Ishikawa (cell line): Measurements from ENCODE around the gene ATP10B.

Experiments
- CEBPB ChIP-seq: IDR thresholded peaks from 2 replicates; pipeline ENCODE4 v1.6.1; 2012
- CREB1 ChIP-seq: IDR thresholded peaks from 2 replicates; pipeline ENCODE4 v1.6.1; 2012; ENCODE audit warnings: low read depth
- EGR1 ChIP-seq: IDR thresholded peaks from 2 replicates; pipeline ENCODE4 v1.6.1; 2012
- EP300 ChIP-seq: IDR thresholded peaks from 2 replicates; pipeline ENCODE4 v1.6.1; 2012; ENCODE audit warnings: borderline replicate concordance
- NFIC ChIP-seq: IDR thresholded peaks from 2 replicates; pipeline ENCODE4 v1.6.1; 2012
- RAD21 ChIP-seq: IDR thresholded peaks from 2 replicates; pipeline ENCODE4 v1.6.1; 2012; ENCODE audit warnings: low read depth
- TCF12 ChIP-seq: IDR thresholded peaks from 2 replicates; pipeline ENCODE4 v1.6.1; 2012; ENCODE audit warnings: low read depth
- TEAD4 ChIP-seq: IDR thresholded peaks from 2 replicates; pipeline ENCODE4 v1.6.1; 2012
- YY1 ChIP-seq: IDR thresholded peaks from 2 replicates; pipeline ENCODE4 v1.6.1; 2012; ENCODE audit warnings: low read depth
- ZBTB7A ChIP-seq: IDR thresholded peaks from 2 replicates; pipeline ENCODE4 v1.6.1; 2012; ENCODE audit warnings: low read depth
- TF ChIP-seq, protein P1 (sequence below): IDR thresholded peaks from 2 replicates; pipeline ENCODE4 v1.6.1; 2012
- TF ChIP-seq, protein P2 (sequence below): IDR thresholded peaks from 2 replicates; pipeline ENCODE4 v1.6.1; 2012; ENCODE audit warnings: low read depth, mild to moderate bottlenecking
- TF ChIP-seq, protein P3 (sequence below): IDR thresholded peaks from 2 replicates; pipeline ENCODE4 v1.6.1; 2012

DNA sequence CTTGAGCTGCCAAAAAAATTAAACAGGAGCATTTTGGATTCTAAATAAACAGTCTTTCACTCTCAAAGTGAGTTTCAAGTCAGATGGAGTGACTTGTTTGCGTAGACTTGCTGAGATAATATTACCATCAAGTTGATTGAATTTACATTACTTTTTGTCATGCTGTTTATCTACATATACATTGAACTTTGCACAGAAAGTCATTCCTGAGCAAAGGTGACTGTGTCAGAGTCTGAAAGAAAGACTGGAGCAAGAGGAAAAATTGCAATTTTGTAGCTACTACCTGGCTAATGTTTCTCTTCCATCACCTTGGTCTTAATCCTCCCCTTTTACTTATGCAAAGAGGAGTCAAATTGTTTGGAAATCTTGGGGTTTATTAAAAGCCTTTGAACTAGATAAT is 251.0 kb downstream of the ATP10B start:
- TF ChIP-seq RAD21 (no peak), CREB1 (no peak), YY1 (no peak), TEAD4 (no peak), EP300 (no peak), CEBPB (no peak), ZBTB7A (no peak), TCF12 (no peak), NFIC (no peak), EGR1 (no peak)
- TF ChIP-seq, protein P1, sequence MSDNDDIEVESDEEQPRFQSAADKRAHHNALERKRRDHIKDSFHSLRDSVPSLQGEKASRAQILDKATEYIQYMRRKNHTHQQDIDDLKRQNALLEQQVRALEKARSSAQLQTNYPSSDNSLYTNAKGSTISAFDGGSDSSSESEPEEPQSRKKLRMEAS, result no peak
- TF ChIP-seq, protein P2, sequence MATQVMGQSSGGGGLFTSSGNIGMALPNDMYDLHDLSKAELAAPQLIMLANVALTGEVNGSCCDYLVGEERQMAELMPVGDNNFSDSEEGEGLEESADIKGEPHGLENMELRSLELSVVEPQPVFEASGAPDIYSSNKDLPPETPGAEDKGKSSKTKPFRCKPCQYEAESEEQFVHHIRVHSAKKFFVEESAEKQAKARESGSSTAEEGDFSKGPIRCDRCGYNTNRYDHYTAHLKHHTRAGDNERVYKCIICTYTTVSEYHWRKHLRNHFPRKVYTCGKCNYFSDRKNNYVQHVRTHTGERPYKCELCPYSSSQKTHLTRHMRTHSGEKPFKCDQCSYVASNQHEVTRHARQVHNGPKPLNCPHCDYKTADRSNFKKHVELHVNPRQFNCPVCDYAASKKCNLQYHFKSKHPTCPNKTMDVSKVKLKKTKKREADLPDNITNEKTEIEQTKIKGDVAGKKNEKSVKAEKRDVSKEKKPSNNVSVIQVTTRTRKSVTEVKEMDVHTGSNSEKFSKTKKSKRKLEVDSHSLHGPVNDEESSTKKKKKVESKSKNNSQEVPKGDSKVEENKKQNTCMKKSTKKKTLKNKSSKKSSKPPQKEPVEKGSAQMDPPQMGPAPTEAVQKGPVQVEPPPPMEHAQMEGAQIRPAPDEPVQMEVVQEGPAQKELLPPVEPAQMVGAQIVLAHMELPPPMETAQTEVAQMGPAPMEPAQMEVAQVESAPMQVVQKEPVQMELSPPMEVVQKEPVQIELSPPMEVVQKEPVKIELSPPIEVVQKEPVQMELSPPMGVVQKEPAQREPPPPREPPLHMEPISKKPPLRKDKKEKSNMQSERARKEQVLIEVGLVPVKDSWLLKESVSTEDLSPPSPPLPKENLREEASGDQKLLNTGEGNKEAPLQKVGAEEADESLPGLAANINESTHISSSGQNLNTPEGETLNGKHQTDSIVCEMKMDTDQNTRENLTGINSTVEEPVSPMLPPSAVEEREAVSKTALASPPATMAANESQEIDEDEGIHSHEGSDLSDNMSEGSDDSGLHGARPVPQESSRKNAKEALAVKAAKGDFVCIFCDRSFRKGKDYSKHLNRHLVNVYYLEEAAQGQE, result no peak
- TF ChIP-seq, protein P3, sequence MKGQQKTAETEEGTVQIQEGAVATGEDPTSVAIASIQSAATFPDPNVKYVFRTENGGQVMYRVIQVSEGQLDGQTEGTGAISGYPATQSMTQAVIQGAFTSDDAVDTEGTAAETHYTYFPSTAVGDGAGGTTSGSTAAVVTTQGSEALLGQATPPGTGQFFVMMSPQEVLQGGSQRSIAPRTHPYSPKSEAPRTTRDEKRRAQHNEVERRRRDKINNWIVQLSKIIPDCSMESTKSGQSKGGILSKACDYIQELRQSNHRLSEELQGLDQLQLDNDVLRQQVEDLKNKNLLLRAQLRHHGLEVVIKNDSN, result no peak
